Measurements from ENCODE around the gene ZNF74.
A peak's percentile ranks its signal among the peaks of the same experiment; 100 is the strongest.
"Not testable (repeated sequence)": the region's sequence is repeated elsewhere in the genome, so short reads cannot be mapped to it uniquely, and the experiment has no call there.

ZNF74 gene

GRCh38 chr22:20376983-20377382 is 17.0 kb upstream of the ZNF74 start:
- not testable (repeated sequence) for DNase-seq

GRCh38 chr22:20378110-20378509 is 15.8 kb upstream of the ZNF74 start:
- DNase-seq: no peak

- not testable (repeated sequence) for DNase-seq
Observed at GRCh38 chr22:20378684-20379083, 15.3 kb upstream of the ZNF74 start.

- DNase-seq: no peak
Observed at GRCh38 chr22:20380486-20380885, 13.5 kb upstream of the ZNF74 start.

- no peak for DNase-seq
Observed at GRCh38 chr22:20383538-20383937, 10.4 kb upstream of the ZNF74 start.

- DNase-seq: no peak
Observed at GRCh38 chr22:20384171-20384570, 9.8 kb upstream of the ZNF74 start.

GRCh38 chr22:20384865-20385264 is 9.1 kb upstream of the ZNF74 start:
- DNase-seq: no peak

- DNase-seq: peak; percentile 62
Observed at GRCh38 chr22:20386336-20386735, 7.6 kb upstream of the ZNF74 start.

- DNase-seq: peak; percentile 9
Observed at GRCh38 chr22:20386972-20387371, 7.0 kb upstream of the ZNF74 start.

GRCh38 chr22:20388200-20388599 is 5.8 kb upstream of the ZNF74 start:
- DNase-seq: no peak

- DNase-seq: no peak
Observed at GRCh38 chr22:20389288-20389687, 4.7 kb upstream of the ZNF74 start.

GRCh38 chr22:20390394-20390907 is 3.5 kb upstream of the ZNF74 start:
- no peak for DNase-seq

- no peak for DNase-seq
Observed at GRCh38 chr22:20391222-20391621, 2.7 kb upstream of the ZNF74 start.

- DNase-seq: not testable (repeated sequence)
Observed at GRCh38 chr22:20392365-20392881, 1.5 kb upstream of the ZNF74 start.

GRCh38 chr22:20392983-20393704 is 807 bp upstream of the ZNF74 start:
- no peak for DNase-seq

GRCh38 chr22:20395181-20395906 is 1.4 kb downstream of the ZNF74 start:
- DNase-seq: no peak

- no peak for DNase-seq
Observed at GRCh38 chr22:20395907-20396287, 1.9 kb downstream of the ZNF74 start.

GRCh38 chr22:20396639-20397038 is 2.7 kb downstream of the ZNF74 start:
- DNase-seq: no peak

GRCh38 chr22:20397498-20397897 is 3.5 kb downstream of the ZNF74 start:
- no peak for DNase-seq

GRCh38 chr22:20398420-20398819 is 4.5 kb downstream of the ZNF74 start:
- no peak for DNase-seq

GRCh38 chr22:20399866-20400605 is 6.1 kb downstream of the ZNF74 start:
- no peak for DNase-seq

- no peak for DNase-seq
Observed at GRCh38 chr22:20400606-20401375, 6.8 kb downstream of the ZNF74 start.
